GM12878 (cell line): ENCODE results near the gene PLTP. TPM values are rescaled to one million over a fixed set of nuclear protein-coding genes. Genes with fewer than 3 reads are reported as not detected.

Experiments
- ATAC-seq: fragments of 200-7000 bp; cut with Tn5 transposase; 3 replicates; pipeline ENCODE4 v1.9.1; 2020; ENCODE audit warnings: mild to moderate bottlenecking, moderate library complexity
- BruUV-seq: library from RNA; stranded (reverse); fragments of 400-500 nt; replicated peaks from 2 replicates; lab custom pipeline; 2021; lab: Mats Ljungman, UMichigan
- CTCF ChIA-PET: fragments of 300-600 bp; sonication (Branson Sonifier 250); formaldehyde crosslinking; extraction: SDS; loops from one replicate; lab custom pipeline; 2021; ENCODE audit warnings: inconsistent platforms; lab: Yijun Ruan, JAX
- POLR2A ChIA-PET: fragments of 350-600 bp; formaldehyde crosslinking; extraction: SDS; loops from one replicate; lab custom pipeline; 2021; ENCODE audit warnings: inconsistent platforms; lab: Charles Lee
- RAD21 ChIA-PET: fragments of 300-600 bp; sonication (Branson Sonifier 250); formaldehyde crosslinking; loops from one replicate; lab custom pipeline; 2023; ENCODE audit warnings: antibody characterized with exemption; ENCODE audit not compliant: unreplicated experiment; lab: Charles Lee
- SMC1A ChIA-PET: fragments of 300-600 bp; sonication (Branson Sonifier 250); formaldehyde crosslinking; loops from one replicate; lab custom pipeline; 2023; ENCODE audit not compliant: unreplicated experiment, uncharacterized antibody; lab: Charles Lee
- DNase-seq: peaks from one replicate; pipeline ENCODE4 v3.0.0-alpha.2; 2011; ENCODE audit warnings: low read depth, low spot score
- FAIRE-seq: peaks from 3 replicates; lab custom pipeline; 2011; peaks lifted over from hg19 to GRCh38; lab: Jason Lieb, UNC
- H2AFZ ChIP-seq: 2 replicates; pipeline ENCODE4 v1.6.0; 2011; ENCODE audit warnings: low read depth, low read length, control low read depth; ENCODE audit not compliant: control insufficient read depth
- H3K27ac ChIP-seq: 2 replicates; pipeline ENCODE4 v1.5.1; 2011; ENCODE audit warnings: control low read depth; ENCODE audit not compliant: control insufficient read depth, insufficient read depth
- H3K27me3 ChIP-seq, 2 experiments: replicated peaks in 1 of 2; 2 replicates each; pipeline versions ENCODE4 v1.6.0 to v1.6.1; 2011; ENCODE audit warnings: low read length in 1 of 2; ENCODE audit not compliant: control insufficient read depth in 2 of 2, insufficient read depth in 2 of 2
- H3K36me3 ChIP-seq, 2 experiments: 2 replicates each; pipeline ENCODE4 v1.5.1; 2011; ENCODE audit warnings: low read length in 1 of 2; ENCODE audit not compliant: control insufficient read depth in 2 of 2, insufficient read depth in 2 of 2
- H3K4me1 ChIP-seq: 2 replicates; pipeline ENCODE4 v1.6.1; 2011; ENCODE audit warnings: mild to moderate bottlenecking, low read length, moderate library complexity, mixed read lengths; ENCODE audit not compliant: control insufficient read depth, insufficient read depth
- H3K4me2 ChIP-seq: 2 replicates; pipeline ENCODE4 v1.6.0; 2011; ENCODE audit warnings: control low read depth; ENCODE audit not compliant: control insufficient read depth, insufficient read depth
- H3K4me3 ChIP-seq: fragments of 200-600 bp; sonication (generic); 2 replicates; pipeline ENCODE4 v1.5.1; 2016
- H3K79me2 ChIP-seq: 2 replicates; pipeline ENCODE4 v1.6.0; 2011; ENCODE audit warnings: low read length; ENCODE audit not compliant: control insufficient read depth, insufficient read depth
- H3K9ac ChIP-seq: 2 replicates; pipeline ENCODE4 v1.8.0; 2011; ENCODE audit warnings: low read length, control low read depth, mixed read lengths; ENCODE audit not compliant: control insufficient read depth, insufficient read depth
- H3K9me3 ChIP-seq: replicated peaks from 3 replicates; pipeline ENCODE4 v1.5.1; 2011; ENCODE audit warnings: mild to moderate bottlenecking, low read length; ENCODE audit not compliant: control insufficient read depth, insufficient read depth
- H4K20me1 ChIP-seq: 2 replicates; pipeline ENCODE4 v1.6.0; 2011; ENCODE audit not compliant: control insufficient read depth, insufficient read depth
- FOXM1 ChIP-seq: IDR thresholded peaks from 2 replicates; pipeline ENCODE4 v1.6.1; 2012; ENCODE audit warnings: low read depth, mild to moderate bottlenecking, inconsistent platforms, low read length, moderate library complexity
- LARP7 ChIP-seq: fragments of 450-650 bp; IDR thresholded peaks from 2 replicates; pipeline ENCODE4 v1.6.1; 2017; ENCODE audit warnings: mild to moderate bottlenecking
- NRF1 ChIP-seq: conservative IDR thresholded peaks from 2 replicates; pipeline ENCODE4 v1.6.1; 2011; ENCODE audit warnings: mild to moderate bottlenecking, low read depth, low read length, improper control_type of control experiment
- PKNOX1 ChIP-seq: fragments of 450-650 bp; IDR thresholded peaks from 2 replicates; pipeline ENCODE4 v1.6.1; 2016; ENCODE audit warnings: mild to moderate bottlenecking
- SREBF1 ChIP-seq: IDR thresholded peaks from 2 replicates; pipeline ENCODE4 v1.6.1; 2012; ENCODE audit warnings: mild to moderate bottlenecking, low read length
- ZBTB40 ChIP-seq: fragments of 450-650 bp; IDR thresholded peaks from 2 replicates; pipeline ENCODE4 v1.6.1; 2016; ENCODE audit warnings: mild to moderate bottlenecking, moderate library complexity, borderline replicate concordance
- ZNF24 ChIP-seq: fragments of 450-650 bp; IDR thresholded peaks from 2 replicates; pipeline ENCODE4 v1.6.1; 2017; ENCODE audit warnings: antibody characterized with exemption, mild to moderate bottlenecking
- ZNF592 ChIP-seq: fragments of 450-650 bp; IDR thresholded peaks from 2 replicates; pipeline ENCODE4 v1.6.1; 2017; ENCODE audit warnings: mild to moderate bottlenecking, moderate library complexity
- WGBS: methylation state at CpG from one replicate; pipeline ENCODE4 v1.1.6; 2016; ENCODE audit warnings: low lambda C conversion rate; ENCODE audit not compliant: insufficient replicate concordance, insufficient coverage; ENCODE audit errors: missing lambda C conversion rate; 5-methylcytosine and 5-hydroxymethylcytosine counted together
- in situ Hi-C: fragments of 300-500 bp; cut with MboI; formaldehyde crosslinking; loops from 9 replicates; pipeline ENCODE4 v1.14.3; 2018; ENCODE audit warnings: mixed read lengths
- intact Hi-C: fragments of 100-400 bp; cut with micrococcal nuclease; formaldehyde crosslinking; loops from one replicate; pipeline ENCODE4 v1.14.2; 2022; ENCODE audit not compliant: unreplicated experiment
- polyA plus RNA-seq, 11 experiments: library from polyadenylated mRNA; depleted of rRNA in 4 of 11; unstranded in 6 of 11; stranded (reverse) in 5 of 11; fragments of >200 nt; fragmentation: Nextera tagmentation in 4 of 11; fragmentation: Illumina TruSeq in 1 of 11; extraction: Ambion mirVana in 4 of 11; extraction: Trizol in 1 of 11; gene quantifications; 1 replicate in 1 of 11; 2 replicates in 10 of 11; pipeline versions ENCODE4 v1.2.1 to v1.2.3, GENCODE V29; 2011 to 2016; ENCODE audit warnings: inconsistent platforms in 2 of 11, missing spikeins in 2 of 11, low read depth in 1 of 11
- total RNA-seq, 4 experiments: library from RNA; depleted of rRNA in 3 of 4; stranded (reverse); fragments of >200 nt in 3 of 4; fragmentation: Illumina TruSeq in 1 of 4; extraction: Trizol in 1 of 4; gene quantifications; 2 replicates each; pipeline versions ENCODE4 v1.2.1 to v1.2.3, GENCODE V29; 2013 to 2021

The PLTP gene
- total and polyA plus RNA-seq, 10 of the 15 experiments (the other 5 are each of a cell fraction or from before 2014, with no cell fraction given) = 1.6 to 17.0 (median 7.6) TPM

GRCh38 chr20:45897289-45897688 lies 14.7 kb downstream of the PLTP start:
- H3K27me3 ChIP-seq = no peaks in the 10 kb centered on the region
- no peak overlapping the region for H3K9ac ChIP-seq
- CTCF ChIA-PET = no interaction called here
- no peaks in the 10 kb centered on the region for H3K9me3 ChIP-seq
- POLR2A ChIA-PET = interaction anchor here (1.1 kb wide), 1 partner anchor 13 kb away, joined by 3 read pairs; no protein-coding TSS in a partner anchor
- SMC1A ChIA-PET = no interaction called here
- FAIRE-seq (no peak), ATAC-seq (no peak), DNase-seq (no peak)
- no peak overlapping the region for H3K4me3 ChIP-seq
- H3K27ac ChIP-seq = no peak overlapping the region
- RAD21 ChIA-PET = no interaction called here
- no TSS peak for BruUV-seq
- no peaks in the 10 kb centered on the region for H4K20me1 ChIP-seq
- H3K36me3 ChIP-seq = peaks cover 0 to 4% of the 10 kb centered on the region in 2 experiments; a peak in 2 of 4 replicates
- no peaks in the 10 kb centered on the region for H3K79me2 ChIP-seq
- H2AFZ ChIP-seq = no peak overlapping the region
- H3K4me1 ChIP-seq = peaks cover 9% of the 10 kb centered on the region
- 76% methylated on average over 2 of the region's 2 CpGs for WGBS
- H3K4me2 ChIP-seq = no peak overlapping the region
- in situ Hi-C loops (no loop called here), intact Hi-C loops (no loop called here)
- TF ChIP-seq LARP7 (no peak), ZNF24 (no peak), FOXM1 (no peak), NRF1 (no peak), ZNF592 (no peak), ZBTB40 (no peak), SREBF1 (no peak), PKNOX1 (no peak)
